H9 (cell line): ENCODE data around the gene COX6B1. TPM values are rescaled to one million over a fixed set of nuclear protein-coding genes. Genes with fewer than 3 reads are reported as not detected.

ENCODE experiments used
- DNase-seq: peaks from one replicate; pipeline ENCODE4 v3.0.0-alpha.2; 2017
- H2AFZ ChIP-seq: one replicate; pipeline ENCODE4 v1.6.1; 2013; ENCODE audit warnings: mild to moderate bottlenecking, low read length, control low read depth, moderate library complexity
- H2AK5ac ChIP-seq: 2 replicates; pipeline ENCODE4 v1.6.1; 2013; ENCODE audit warnings: low read length, control low read depth, mixed read lengths; ENCODE audit not compliant: insufficient read length
- H2BK120ac ChIP-seq: one replicate; pipeline ENCODE4 v1.6.1; 2013; ENCODE audit warnings: low read depth, mild to moderate bottlenecking, low read length, control low read depth, inconsistent platforms; ENCODE audit not compliant: poor library complexity, severe bottlenecking
- H2BK12ac ChIP-seq: 2 replicates; pipeline ENCODE4 v1.6.1; 2013; ENCODE audit warnings: low read length, control low read depth, mixed read lengths, low read depth; ENCODE audit not compliant: insufficient read length
- H2BK15ac ChIP-seq: 2 replicates; pipeline ENCODE4 v1.6.1; 2013; ENCODE audit warnings: low read depth, low read length, control low read depth
- H2BK20ac ChIP-seq: one replicate; pipeline ENCODE4 v1.6.1; 2013; ENCODE audit warnings: low read depth, mild to moderate bottlenecking, low read length, control low read depth, inconsistent platforms; ENCODE audit not compliant: poor library complexity, severe bottlenecking
- H2BK5ac ChIP-seq: 2 replicates; pipeline ENCODE4 v1.6.1; 2013; ENCODE audit warnings: low read length, control low read depth, mixed read lengths; ENCODE audit not compliant: insufficient read length
- H3K14ac ChIP-seq: 2 replicates; pipeline ENCODE4 v1.6.1; 2013; ENCODE audit warnings: low read length, control low read depth; ENCODE audit not compliant: insufficient read depth
- H3K18ac ChIP-seq: 2 replicates; pipeline ENCODE4 v1.6.1; 2013; ENCODE audit warnings: low read depth, mild to moderate bottlenecking, mixed read lengths, low read length, control low read depth; ENCODE audit not compliant: insufficient read length
- H3K23ac ChIP-seq: 2 replicates; pipeline ENCODE4 v1.6.1; 2013; ENCODE audit warnings: low read length, control low read depth, mixed read lengths, low read depth; ENCODE audit not compliant: insufficient read length
- H3K23me2 ChIP-seq: 2 replicates; pipeline ENCODE4 v1.6.1; 2013; ENCODE audit warnings: low read depth, mild to moderate bottlenecking, mixed read lengths, low read length, control low read depth; ENCODE audit not compliant: insufficient read length, poor library complexity, severe bottlenecking
- H3K27ac ChIP-seq: 2 replicates; pipeline ENCODE4 v1.5.1; 2013; ENCODE audit warnings: low read length, control low read depth, mixed read lengths, low read depth; ENCODE audit not compliant: insufficient read length
- H3K27me3 ChIP-seq: 2 replicates; pipeline ENCODE4 v1.6.1; 2013; ENCODE audit warnings: low read length, control low read depth, inconsistent platforms; ENCODE audit not compliant: insufficient read depth
- H3K4ac ChIP-seq: 2 replicates; pipeline ENCODE4 v1.6.1; 2013; ENCODE audit warnings: low read depth, mild to moderate bottlenecking, control low read depth, inconsistent platforms, low read length, moderate library complexity
- H3K4me1 ChIP-seq: 2 replicates; pipeline ENCODE4 v1.6.1; 2013; ENCODE audit warnings: low read length, control low read depth, inconsistent platforms; ENCODE audit not compliant: insufficient read depth
- H3K4me2 ChIP-seq: 2 replicates; pipeline ENCODE4 v1.6.1; 2013; ENCODE audit warnings: low read length, control low read depth, mixed read lengths; ENCODE audit not compliant: insufficient read length, insufficient read depth
- H3K56ac ChIP-seq: 2 replicates; pipeline ENCODE4 v1.6.1; 2013; ENCODE audit warnings: low read depth, mild to moderate bottlenecking, mixed read lengths, low read length, control low read depth; ENCODE audit not compliant: insufficient read length
- H3K79me1 ChIP-seq: 2 replicates; pipeline ENCODE4 v1.6.1; 2013; ENCODE audit warnings: low read depth, mild to moderate bottlenecking, moderate library complexity, low read length, control low read depth, inconsistent platforms; ENCODE audit not compliant: insufficient read depth, poor library complexity, severe bottlenecking
- H3K79me2 ChIP-seq: 2 replicates; pipeline ENCODE4 v1.6.1; 2013; ENCODE audit warnings: low read length, control low read depth, inconsistent platforms; ENCODE audit not compliant: insufficient read depth
- H3K9ac ChIP-seq: 2 replicates; pipeline ENCODE4 v1.6.1; 2013; ENCODE audit warnings: low read length, control low read depth, mixed read lengths; ENCODE audit not compliant: insufficient read length; ENCODE audit errors: extremely low read depth
- H3K9me3 ChIP-seq: one replicate; pipeline ENCODE4 v1.6.1; 2013; ENCODE audit warnings: low read depth, low read length, inconsistent platforms; ENCODE audit not compliant: control insufficient read depth
- H3T11ph ChIP-seq: one replicate; pipeline ENCODE4 v1.6.1; 2013; ENCODE audit warnings: mild to moderate bottlenecking, low read length, control low read depth, inconsistent platforms
- H4K20me1 ChIP-seq: one replicate; pipeline ENCODE4 v1.6.1; 2013; ENCODE audit not compliant: control insufficient read depth, insufficient read length, insufficient read depth
- H4K5ac ChIP-seq: 2 replicates; pipeline ENCODE4 v1.6.1; 2013; ENCODE audit warnings: low read depth, mild to moderate bottlenecking, mixed read lengths, low read length, control low read depth; ENCODE audit not compliant: insufficient read length
- H4K8ac ChIP-seq: replicated peaks from 2 replicates; pipeline ENCODE4 v1.6.1; 2013; ENCODE audit warnings: low read length, control low read depth, mixed read lengths, low read depth; ENCODE audit not compliant: insufficient read length
- H4K91ac ChIP-seq: 2 replicates; pipeline ENCODE4 v1.6.1; 2013; ENCODE audit warnings: low read depth, mild to moderate bottlenecking, moderate library complexity, mixed read lengths, low read length, control low read depth; ENCODE audit not compliant: insufficient read length
- H3K27ac Mint-ChIP-seq, 3 experiments: 2 replicates in 2 of 3; 3 replicates in 1 of 3; pipeline ENCODE4 v1.8.0; 2020 to 2021; ENCODE audit warnings: mixed read lengths in 3 of 3, mild to moderate bottlenecking in 1 of 3, moderate library complexity in 1 of 3
- H3K27me3 Mint-ChIP-seq: 2 replicates; pipeline ENCODE4 v1.8.0; 2021; ENCODE audit warnings: low read depth, mild to moderate bottlenecking, moderate library complexity, mixed read lengths
- H3K36me3 Mint-ChIP-seq, 3 experiments: 2 replicates in 2 of 3; 3 replicates in 1 of 3; pipeline ENCODE4 v1.8.0; 2020 to 2021; ENCODE audit warnings: low read depth in 3 of 3, mixed read lengths in 3 of 3; ENCODE audit not compliant: insufficient read depth in 1 of 3
- H3K4me1 Mint-ChIP-seq, 2 experiments: 2 replicates each; pipeline ENCODE4 v1.8.0; 2020; ENCODE audit warnings: mixed read lengths in 2 of 2
- H3K4me3 Mint-ChIP-seq, 2 experiments: 2 replicates in 1 of 2; 3 replicates in 1 of 2; pipeline ENCODE4 v1.8.0; 2020 to 2021; ENCODE audit warnings: mild to moderate bottlenecking in 2 of 2, mixed read lengths in 2 of 2, moderate library complexity in 1 of 2
- H3K9me3 Mint-ChIP-seq, 2 experiments: 2 replicates in 1 of 2; 3 replicates in 1 of 2; pipeline ENCODE4 v1.8.0; 2020; ENCODE audit warnings: mild to moderate bottlenecking in 2 of 2, mixed read lengths in 2 of 2, moderate library complexity in 1 of 2
- WGBS: extraction: QIAGEN DNeasy Blood & Tissue Kit; methylation state at CpG from one replicate; pipeline ENCODE4 v1.1.7; 2013; ENCODE audit warnings: missing lambda C conversion rate, low lambda C conversion rate, mixed read lengths; ENCODE audit not compliant: insufficient read length; ENCODE audit errors: extremely low coverage; 5-methylcytosine and 5-hydroxymethylcytosine counted together
- total RNA-seq: library from RNA; stranded (reverse); gene quantifications from 2 replicates; pipeline ENCODE4 v1.2.1, GENCODE V29; 2021
- TF ChIP-seq, protein P1 (sequence below): fragments of 200-600 bp; sonication (generic); conservative IDR thresholded peaks from 3 replicates; pipeline ENCODE4 v1.8.0; 2021; ENCODE audit warnings: antibody characterized with exemption, mild to moderate bottlenecking

Gene COX6B1
- total RNA-seq, 1 experiment from 2014 or later = 432 TPM

DNA sequence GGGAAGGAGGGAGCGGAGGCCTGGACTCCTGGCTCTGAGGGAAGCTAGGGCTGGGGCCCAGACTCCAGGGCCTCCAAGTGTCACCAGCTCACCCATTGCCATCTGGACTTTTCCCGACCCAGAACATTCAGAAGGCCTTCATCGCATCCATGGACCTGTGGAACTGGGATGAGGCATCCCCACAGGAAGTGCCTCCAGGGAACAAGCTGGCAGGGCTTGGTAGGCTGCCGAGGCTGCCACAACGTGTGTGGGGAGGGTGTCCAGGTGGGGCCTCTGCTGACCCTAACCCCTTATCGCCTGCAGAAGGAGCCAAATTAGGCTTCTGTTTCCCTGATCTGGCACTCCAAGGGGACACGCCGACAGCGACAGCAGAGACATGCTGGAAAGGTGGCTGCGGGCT is 5.8 kb upstream of the COX6B1 start:
- Mint-ChIP-seq H3K36me3 (peaks cover 0 to 9% (median 6%) of the 10 kb centered on the region in 3 experiments; a peak in 5 of 7 replicates), H3K4me1 (peaks cover 34 to 42% of the 10 kb centered on the region in 2 experiments), H3K27me3 (peaks cover 24% of the 10 kb centered on the region), H3K4me3 (peak overlapping the region; percentile 66 to 91), H3K27ac (no peak overlapping the region), H3K9me3 (no peaks in the 10 kb centered on the region; a peak in 1 of 5 replicates)
- H3K23me2 ChIP-seq = peaks cover 15% of the 10 kb centered on the region
- no peak overlapping the region for H3T11ph ChIP-seq
- TF ChIP-seq, protein P1, sequence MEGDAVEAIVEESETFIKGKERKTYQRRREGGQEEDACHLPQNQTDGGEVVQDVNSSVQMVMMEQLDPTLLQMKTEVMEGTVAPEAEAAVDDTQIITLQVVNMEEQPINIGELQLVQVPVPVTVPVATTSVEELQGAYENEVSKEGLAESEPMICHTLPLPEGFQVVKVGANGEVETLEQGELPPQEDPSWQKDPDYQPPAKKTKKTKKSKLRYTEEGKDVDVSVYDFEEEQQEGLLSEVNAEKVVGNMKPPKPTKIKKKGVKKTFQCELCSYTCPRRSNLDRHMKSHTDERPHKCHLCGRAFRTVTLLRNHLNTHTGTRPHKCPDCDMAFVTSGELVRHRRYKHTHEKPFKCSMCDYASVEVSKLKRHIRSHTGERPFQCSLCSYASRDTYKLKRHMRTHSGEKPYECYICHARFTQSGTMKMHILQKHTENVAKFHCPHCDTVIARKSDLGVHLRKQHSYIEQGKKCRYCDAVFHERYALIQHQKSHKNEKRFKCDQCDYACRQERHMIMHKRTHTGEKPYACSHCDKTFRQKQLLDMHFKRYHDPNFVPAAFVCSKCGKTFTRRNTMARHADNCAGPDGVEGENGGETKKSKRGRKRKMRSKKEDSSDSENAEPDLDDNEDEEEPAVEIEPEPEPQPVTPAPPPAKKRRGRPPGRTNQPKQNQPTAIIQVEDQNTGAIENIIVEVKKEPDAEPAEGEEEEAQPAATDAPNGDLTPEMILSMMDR = no peak
- no peak overlapping the region for H2BK15ac ChIP-seq
- no peaks in the 10 kb centered on the region for H4K20me1 ChIP-seq
- H3K9ac ChIP-seq = no peak overlapping the region
- H3K79me1 ChIP-seq = no peaks in the 10 kb centered on the region
- peak; percentile 39 for DNase-seq
- H2BK12ac ChIP-seq = no peak overlapping the region
- H3K4me2 ChIP-seq = peak overlapping the region; percentile 22
- H2BK5ac ChIP-seq = no peak overlapping the region
- H2AK5ac ChIP-seq = no peak overlapping the region
- H3K18ac ChIP-seq = peak overlapping the region; percentile 46
- H4K8ac ChIP-seq = no peak overlapping the region
- H3K27me3 ChIP-seq = no peaks in the 10 kb centered on the region; the same call in 1 of the 2 replicates
- no peaks in the 10 kb centered on the region for H3K9me3 ChIP-seq
- H3K27ac ChIP-seq = no peak overlapping the region
- H4K91ac ChIP-seq = no peak overlapping the region
- H3K23ac ChIP-seq = no peak overlapping the region
- H4K5ac ChIP-seq = no peak overlapping the region
- peak overlapping the region; percentile 18; the same call in 1 of the 2 replicates for H3K4ac ChIP-seq
- no CpG with 5 or more reads among the region's 10 CpGs for WGBS
- H2BK120ac ChIP-seq = no peak overlapping the region
- peak overlapping the region; percentile 78 for H2BK20ac ChIP-seq
- H3K4me1 ChIP-seq = peaks cover 10% of the 10 kb centered on the region; the same call in 1 of the 2 replicates
- H2AFZ ChIP-seq = no peak overlapping the region
- H3K14ac ChIP-seq = no peak overlapping the region
- no peaks in the 10 kb centered on the region for H3K79me2 ChIP-seq
- H3K56ac ChIP-seq = no peak overlapping the region
